DMS114 treated with DMSO at 0.1 percent for 48 hours (cell line): ENCODE data around the gene EVL.

Experiments
- DNase-seq: peaks from one replicate; lab custom pipeline; 2025; ENCODE audit not compliant: unreplicated experiment; lab: John Stamatoyannopoulos, UW

The EVL gene

GRCh38 chr14:100037353-100037752 lies 27.9 kb upstream of the EVL start:
- no peak for DNase-seq

- DNase-seq: no peak
Observed at GRCh38 chr14:100038065-100038464, 27.2 kb upstream of the EVL start.

GRCh38 chr14:100039903-100040302 lies 25.3 kb upstream of the EVL start:
- DNase-seq: no peak

GRCh38 chr14:100041271-100041670 lies 24.0 kb upstream of the EVL start:
- DNase-seq: no peak

DNA sequence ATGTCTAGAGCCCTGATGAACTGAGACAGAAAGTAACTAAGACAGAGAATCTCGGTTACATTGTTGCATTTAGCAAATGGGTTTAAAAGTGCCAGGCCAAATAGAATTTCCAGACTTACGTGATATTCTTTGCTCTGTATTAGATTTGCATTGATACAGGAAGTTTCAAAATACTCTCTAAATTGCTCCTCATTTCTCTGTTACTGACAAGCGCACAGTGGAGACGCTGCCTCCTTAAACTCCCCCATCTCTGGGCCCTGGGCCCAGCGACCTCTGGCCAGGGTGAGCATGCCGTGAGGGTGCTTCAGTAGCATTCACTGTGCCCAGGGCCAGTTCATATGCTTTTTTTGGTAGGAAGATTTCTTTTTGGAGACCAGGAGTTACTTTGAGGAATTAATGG lies 22.9 kb upstream of the EVL start:
- no peak for DNase-seq

- no peak for DNase-seq
Observed at GRCh38 chr14:100045642-100046344, 19.4 kb upstream of the EVL start.

- no peak for DNase-seq
Observed at GRCh38 chr14:100047600-100047999, 17.6 kb upstream of the EVL start.

GRCh38 chr14:100048786-100049185 lies 16.4 kb upstream of the EVL start:
- no peak for DNase-seq

GRCh38 chr14:100049220-100049619 lies 16.0 kb upstream of the EVL start:
- DNase-seq: no peak

DNA sequence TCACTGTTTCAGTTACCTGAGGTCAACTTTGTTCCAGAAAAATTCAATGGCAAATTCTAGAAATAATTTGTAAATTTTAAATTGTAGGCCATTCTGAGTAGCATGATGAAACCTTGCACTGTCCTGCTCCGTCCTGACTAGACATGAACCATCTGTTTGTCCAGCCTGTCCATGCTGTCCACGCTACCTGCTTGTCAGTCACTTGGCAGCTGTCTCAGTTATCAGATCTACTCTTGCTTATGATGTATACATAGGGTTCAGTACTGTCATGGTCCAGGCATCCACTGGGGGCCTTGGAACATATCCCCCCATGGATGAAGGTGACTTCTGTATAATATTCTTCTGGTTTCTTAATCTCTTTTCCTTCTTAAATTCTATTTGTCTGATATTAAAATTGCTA lies 14.1 kb upstream of the EVL start:
- no peak for DNase-seq

- DNase-seq: no peak
Observed at GRCh38 chr14:100051543-100051942, 13.7 kb upstream of the EVL start.

DNA sequence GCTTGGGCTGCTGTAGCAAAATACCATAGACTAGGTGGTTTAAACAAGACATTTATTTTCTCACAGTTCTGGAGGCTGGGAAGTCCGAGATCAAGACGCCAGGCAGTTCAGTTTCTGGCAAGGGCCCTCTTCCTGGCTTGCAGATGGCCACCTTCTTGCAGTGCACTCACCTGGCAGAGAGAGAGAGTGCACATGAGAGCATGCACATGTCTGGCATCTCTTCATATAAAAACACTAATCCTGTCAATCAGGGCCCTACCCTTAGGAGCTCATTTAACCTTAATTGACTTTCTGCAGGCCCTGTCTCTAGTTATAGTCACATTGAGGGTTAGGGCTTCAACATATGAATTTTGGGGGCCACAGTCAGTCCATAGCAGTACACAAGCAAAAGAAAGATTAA lies 12.4 kb upstream of the EVL start:
- no peak for DNase-seq

GRCh38 chr14:100054316-100055075 lies 10.7 kb upstream of the EVL start:
- no peak for DNase-seq

- DNase-seq: no peak
Observed at GRCh38 chr14:100056431-100056830, 8.8 kb upstream of the EVL start.

- DNase-seq: peak; percentile 8
Observed at GRCh38 chr14:100056964-100057795, 8.0 kb upstream of the EVL start.

DNA sequence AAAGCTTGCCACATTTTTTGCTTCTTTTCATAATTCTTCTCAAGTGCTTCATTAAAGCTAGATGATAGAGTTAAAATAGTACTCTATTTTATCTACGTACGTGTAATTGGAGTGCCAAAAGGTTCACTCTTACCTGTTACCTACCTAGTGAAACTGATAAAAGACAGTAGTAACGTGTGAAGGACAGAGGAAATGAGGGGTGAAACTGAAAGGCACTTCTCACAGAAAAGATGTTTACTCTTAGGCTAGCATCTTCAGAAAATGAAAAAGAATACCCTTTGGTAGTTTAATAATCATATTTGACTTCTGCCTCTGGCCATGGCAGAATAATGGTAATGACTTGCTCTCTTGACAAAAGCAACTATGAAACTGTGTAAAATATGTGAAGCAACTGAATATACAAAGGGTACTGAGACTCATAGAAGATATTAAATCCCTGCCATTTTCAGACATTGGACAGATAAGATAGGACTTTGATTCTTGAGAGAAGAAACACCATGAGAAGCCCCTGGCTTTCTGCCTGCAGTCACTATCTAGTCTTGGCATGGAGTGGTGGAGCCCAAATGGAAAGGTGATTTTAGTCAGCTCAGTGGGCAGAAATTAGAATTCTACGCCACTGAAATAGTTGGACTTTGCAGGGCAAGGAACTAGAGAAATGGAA lies 6.3 kb upstream of the EVL start:
- no peak for DNase-seq

DNA sequence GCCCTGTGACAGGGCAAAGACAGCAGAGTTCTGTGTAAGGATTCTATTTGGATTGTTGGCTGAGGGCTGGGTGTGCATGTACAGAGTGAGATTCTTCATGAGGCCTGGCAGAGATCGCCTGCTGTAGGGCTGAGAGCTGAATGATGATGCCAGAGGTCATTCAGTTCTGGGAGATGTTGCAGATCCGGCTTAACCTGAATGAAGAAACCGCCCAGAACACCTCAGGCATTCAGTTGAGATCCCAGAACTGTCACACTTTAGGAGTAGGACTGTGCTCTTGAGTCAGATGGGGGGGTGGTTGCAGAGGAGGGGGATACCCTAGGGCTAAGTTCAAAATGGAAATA lies 5.8 kb upstream of the EVL start:
- DNase-seq: no peak

- DNase-seq: no peak
Observed at GRCh38 chr14:100060760-100061159, 4.5 kb upstream of the EVL start.

DNA sequence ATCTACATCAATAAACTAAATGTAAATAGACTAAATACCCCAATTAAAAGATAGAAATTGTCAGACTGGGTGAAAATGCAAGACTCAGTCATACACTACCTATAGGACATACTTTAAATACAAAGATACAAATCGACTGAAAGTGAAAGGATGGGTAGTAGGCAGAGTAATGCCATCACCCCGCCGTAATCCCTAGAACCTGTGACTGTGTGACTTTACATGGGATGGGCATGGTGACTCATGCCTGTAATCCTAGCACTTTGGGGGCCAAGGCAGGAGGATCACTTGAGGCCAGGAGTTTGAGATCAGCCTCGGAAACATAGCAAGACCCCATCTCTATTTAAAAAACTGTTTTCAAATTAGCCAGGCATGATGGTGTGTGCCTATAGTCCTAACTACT lies 2.6 kb upstream of the EVL start:
- no peak for DNase-seq

- DNase-seq: no peak
Observed at GRCh38 chr14:100063314-100063941, 1.8 kb upstream of the EVL start.
